Middle frontal gyrus (tissue), 1 donor: ENCODE measurements around the gene MTMR2.

ENCODE experiments used
- DNase-seq: peaks from one replicate; pipeline ENCODE4 v3.0.0-alpha.2; 2015; ENCODE audit warnings: low spot score; ENCODE audit errors: extremely low spot score

The MTMR2 gene

DNA sequence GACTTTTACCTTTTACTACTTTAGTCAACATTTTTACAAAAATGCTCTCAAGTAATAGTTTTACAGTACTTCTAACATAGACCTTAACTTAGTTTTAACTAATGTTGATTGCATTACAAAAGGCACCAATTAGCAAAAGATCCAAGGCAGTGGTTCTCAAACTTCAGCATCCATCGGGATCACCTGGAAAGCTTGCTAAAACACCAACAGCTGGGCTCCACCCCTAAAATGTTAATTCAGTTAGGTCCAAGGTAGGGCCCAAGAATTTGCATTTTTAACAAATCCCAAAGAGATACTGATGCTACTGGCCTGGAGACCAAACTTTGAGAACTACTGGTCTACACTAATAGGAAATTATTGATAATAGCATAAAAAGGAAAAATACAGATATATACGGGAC lies 5.9 kb downstream of the MTMR2 start:
- DNase-seq, result no peak

DNA sequence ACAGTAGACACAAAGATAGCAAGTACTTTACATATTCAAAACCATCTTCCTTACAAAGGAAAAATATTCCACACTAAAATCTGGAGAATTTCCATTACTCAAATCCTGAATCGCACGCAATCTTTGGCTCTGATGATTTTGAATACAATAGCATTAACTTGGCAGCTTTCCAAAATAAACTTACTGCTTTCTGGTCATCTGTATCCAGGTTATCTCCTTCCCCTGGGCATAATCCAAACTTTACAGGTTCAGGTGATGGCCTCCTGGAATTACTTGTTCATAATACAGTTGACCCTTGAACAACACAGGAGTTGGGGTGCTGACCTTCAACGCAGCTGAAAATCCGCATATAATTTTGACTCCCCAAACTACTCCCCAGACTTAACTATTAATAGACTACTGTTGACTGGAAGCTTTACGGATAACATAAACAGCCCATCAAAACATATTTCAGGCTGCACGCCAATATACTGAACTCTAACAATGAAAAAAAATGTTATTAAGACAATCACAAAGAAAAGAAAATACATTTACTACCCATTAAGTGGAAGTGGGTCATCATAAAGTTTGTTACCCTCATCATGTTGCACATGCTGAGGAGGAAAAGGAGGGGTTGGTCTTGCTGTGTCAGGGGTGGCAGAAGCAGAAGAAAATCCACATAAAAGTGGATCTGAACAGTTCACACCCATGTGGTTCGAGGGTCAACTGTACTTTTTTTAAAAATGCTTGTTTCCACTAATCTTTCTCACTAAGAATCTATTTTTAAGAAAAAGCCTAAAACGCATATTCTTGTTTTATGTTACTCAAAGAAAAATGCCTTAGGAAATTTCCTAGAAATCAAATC lies 6.5 kb downstream of the MTMR2 start:
- no peak for DNase-seq

DNA sequence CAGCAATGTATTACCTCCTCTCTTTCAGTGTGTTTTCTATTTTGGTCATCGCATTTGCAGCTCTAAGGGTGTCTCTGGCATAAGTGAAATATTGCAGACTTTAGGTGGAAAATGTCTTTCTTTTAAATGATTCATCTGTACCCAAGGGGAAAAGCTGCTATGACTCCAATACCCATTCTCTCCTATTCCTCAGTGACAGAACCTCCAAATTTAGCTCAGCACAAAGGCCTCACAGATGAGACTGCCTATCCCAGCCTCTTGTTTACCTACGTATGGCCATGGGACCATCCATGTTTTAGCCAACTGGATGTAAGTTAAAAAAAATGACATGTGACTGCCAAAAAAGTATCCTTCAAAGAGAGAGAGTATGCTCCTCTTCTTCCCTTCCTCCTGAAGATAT lies 7.9 kb downstream of the MTMR2 start:
- no peak for DNase-seq

DNA sequence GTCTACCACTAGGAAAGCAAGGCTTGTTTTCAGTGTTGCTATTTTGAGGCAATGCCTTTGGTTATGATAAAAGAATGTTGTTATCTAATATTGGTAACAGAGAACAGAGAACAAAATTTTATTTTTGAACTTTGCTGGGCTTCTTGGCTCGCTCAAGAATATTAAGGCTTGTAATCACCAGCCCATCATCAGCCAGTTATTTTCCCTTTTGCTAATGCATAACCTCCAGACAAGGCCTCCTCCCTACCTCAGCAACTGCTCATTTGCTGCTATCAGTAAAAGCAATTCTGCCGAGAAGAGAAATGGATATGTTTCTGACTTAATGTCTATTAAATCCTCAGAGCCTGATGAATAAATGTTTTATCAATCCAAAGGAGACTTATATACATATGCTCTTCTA lies 8.9 kb downstream of the MTMR2 start:
- DNase-seq, result no peak

- DNase-seq, result no peak
Measured at GRCh38 chr11:95913830-95914615, 9.9 kb downstream of the MTMR2 start.

GRCh38 chr11:95912902-95913560 lies 10.9 kb downstream of the MTMR2 start:
- no peak for DNase-seq

GRCh38 chr11:95911369-95911759 lies 12.5 kb downstream of the MTMR2 start:
- DNase-seq, result no peak

- DNase-seq, result no peak
Measured at GRCh38 chr11:95910638-95911368, 13.1 kb downstream of the MTMR2 start.

GRCh38 chr11:95908826-95909225 lies 15.1 kb downstream of the MTMR2 start:
- no peak for DNase-seq

- DNase-seq, result no peak
Measured at GRCh38 chr11:95907476-95907875, 16.4 kb downstream of the MTMR2 start.

GRCh38 chr11:95904009-95904650 lies 19.8 kb downstream of the MTMR2 start:
- DNase-seq, result no peak

DNA sequence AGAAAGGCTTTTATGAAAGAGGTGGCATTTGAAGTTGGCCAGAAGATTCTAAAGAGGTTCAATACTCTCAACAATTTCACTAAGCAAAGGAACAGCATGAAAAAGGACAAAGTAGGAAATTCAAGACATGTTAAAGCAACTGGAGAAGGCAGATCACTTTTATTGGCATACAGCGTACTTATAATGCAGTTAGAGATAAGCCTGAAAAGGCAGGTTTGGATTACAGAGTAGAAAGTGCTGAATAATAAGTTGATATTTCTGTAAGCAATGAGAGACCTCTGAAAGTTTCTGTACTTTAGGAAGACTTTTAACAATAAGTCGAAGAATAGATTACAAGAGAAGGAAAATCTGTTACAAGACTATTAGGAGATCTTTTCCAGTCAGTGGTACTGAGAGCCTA lies 25.1 kb downstream of the MTMR2 start:
- no peak for DNase-seq

GRCh38 chr11:95897731-95898130 lies 26.2 kb downstream of the MTMR2 start:
- DNase-seq, result no peak

- no peak for DNase-seq
Measured at GRCh38 chr11:95895815-95896214, 28.1 kb downstream of the MTMR2 start.

DNA sequence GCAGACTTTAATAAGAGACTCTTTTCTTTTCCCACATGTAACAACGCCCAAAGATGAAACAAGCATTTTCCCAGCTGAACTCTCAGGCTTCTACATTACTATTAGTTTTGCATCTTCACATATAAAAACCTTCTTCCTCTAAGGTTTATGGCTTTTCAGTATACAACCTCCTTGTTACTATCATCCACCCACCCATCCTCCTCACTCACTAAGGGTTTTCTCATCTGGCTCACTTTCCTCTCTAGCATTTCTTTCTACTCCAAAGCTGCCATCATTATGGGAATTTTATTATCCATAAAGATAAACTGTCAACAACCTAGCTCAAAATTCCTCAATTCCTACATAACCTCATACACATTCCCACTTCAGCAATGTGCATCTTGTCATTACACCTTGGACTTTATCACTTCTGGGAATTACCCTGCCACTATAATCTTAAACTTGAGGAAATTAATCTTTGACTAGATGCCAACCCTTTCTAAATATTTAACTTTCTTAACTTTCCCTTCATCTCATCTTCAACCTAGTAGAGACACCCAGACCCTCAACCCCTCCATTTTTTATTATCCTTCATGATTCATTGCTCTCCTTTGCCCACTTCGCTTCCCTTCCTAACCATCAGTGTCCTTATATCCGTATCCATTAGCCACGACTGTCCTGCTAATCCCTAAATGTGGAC lies 30.9 kb downstream of the MTMR2 start:
- no peak for DNase-seq

GRCh38 chr11:95892492-95892891 lies 31.4 kb downstream of the MTMR2 start:
- no peak for DNase-seq

GRCh38 chr11:95891423-95892170 lies 32.3 kb downstream of the MTMR2 start:
- DNase-seq, result no peak

DNA sequence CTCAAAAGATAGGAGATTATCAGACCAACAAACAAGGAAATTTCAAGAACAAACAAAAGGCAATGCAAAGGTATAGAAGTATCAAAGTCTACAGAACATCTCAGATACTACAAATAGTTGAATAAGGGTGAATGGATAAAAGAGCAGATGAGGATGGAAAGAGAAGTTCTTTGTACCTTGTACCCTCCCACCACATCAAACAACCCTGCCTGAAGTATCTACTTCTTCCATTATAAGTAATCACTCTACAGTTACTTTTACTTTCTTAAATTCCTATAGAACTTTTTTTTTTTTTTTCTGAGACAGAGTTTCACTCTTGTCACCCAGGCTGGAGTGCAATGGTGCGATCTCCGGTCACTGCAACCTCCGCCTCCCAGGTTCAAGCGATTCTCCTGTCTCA lies 35.1 kb downstream of the MTMR2 start:
- DNase-seq, result no peak

- DNase-seq, result no peak
Measured at GRCh38 chr11:95888439-95888838, 35.5 kb downstream of the MTMR2 start.

DNA sequence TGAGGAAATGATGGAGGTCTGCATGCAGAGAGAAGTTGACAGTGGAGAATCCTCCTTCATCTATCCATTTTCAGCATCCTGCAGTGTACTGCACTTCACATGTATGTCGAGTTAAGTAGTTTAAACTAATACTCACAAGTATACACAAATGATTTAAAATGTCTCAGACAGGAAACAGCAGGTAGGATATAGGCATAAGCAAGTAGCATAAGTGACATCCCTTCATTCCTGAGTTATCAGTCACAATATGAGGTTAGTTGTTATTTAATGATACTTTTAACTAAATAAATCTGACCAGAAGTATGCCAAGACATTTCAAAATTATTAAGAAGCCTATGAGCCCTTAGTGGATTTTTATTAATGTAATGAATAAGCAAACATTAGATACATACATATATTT lies 37.4 kb downstream of the MTMR2 start:
- DNase-seq, result no peak
